LNCaP clone FGC (cell line): Measurements from ENCODE around the gene INPP4B.

Experiments used
- DNase-seq: peaks from one replicate; pipeline ENCODE4 v3.0.0-alpha.2; 2011; ENCODE audit warnings: low read depth
- H3K4me3 ChIP-seq: 2 replicates; pipeline ENCODE4 v1.5.1; 2011; ENCODE audit warnings: mild to moderate bottlenecking, low read depth, low read length, control low read depth
- CTCF ChIP-seq: IDR thresholded peaks from 2 replicates; pipeline ENCODE4 v1.5.1; 2012; ENCODE audit warnings: mild to moderate bottlenecking; ENCODE audit not compliant: control insufficient read depth, insufficient read depth; ENCODE audit errors: extremely low read depth

INPP4B gene

GRCh38 chr4:142201041-142201440, 645.1 kb downstream of the INPP4B start:
- no peak for DNase-seq
- no peak overlapping the region for H3K4me3 ChIP-seq
- no peak for TF ChIP-seq CTCF

- no peak overlapping the region for H3K4me3 ChIP-seq
- TF ChIP-seq CTCF: no peak
- DNase-seq: no peak
These were observed 651.2 kb downstream of the INPP4B start for GRCh38 chr4:142194905-142195304.

- H3K4me3 ChIP-seq: no peak overlapping the region
- TF ChIP-seq CTCF: no peak
- no peak for DNase-seq
These were observed 654.2 kb downstream of the INPP4B start for GRCh38 chr4:142191901-142192300.

GRCh38 chr4:142181021-142181420, 665.1 kb downstream of the INPP4B start:
- DNase-seq: no peak
- TF ChIP-seq CTCF: no peak
- H3K4me3 ChIP-seq: no peak overlapping the region

- no peak overlapping the region for H3K4me3 ChIP-seq
- no peak for TF ChIP-seq CTCF
- no peak for DNase-seq
These were observed 676.9 kb downstream of the INPP4B start for GRCh38 chr4:142169216-142169615.

GRCh38 chr4:142168181-142168580, 677.9 kb downstream of the INPP4B start:
- H3K4me3 ChIP-seq: no peak overlapping the region
- DNase-seq: no peak
- TF ChIP-seq CTCF: no peak

- no peak for TF ChIP-seq CTCF
- no peak overlapping the region for H3K4me3 ChIP-seq
- no peak for DNase-seq
These were observed 681.2 kb downstream of the INPP4B start for GRCh38 chr4:142164767-142165500.
